K562 (cell line): ENCODE data around the gene PPP1R15A. TPM values are rescaled to one million over a fixed set of nuclear protein-coding genes. Genes with fewer than 3 reads are reported as not detected.
A peak's percentile ranks its signal among the peaks of the same experiment; 100 is the strongest.

Source experiments
- BRCA1 ChIP-seq, 2 experiments: fragments of 450-650 bp in 1 of 2; sonication (generic) in 1 of 2; formaldehyde crosslinking in 1 of 2; IDR thresholded peaks; 2 replicates each; pipeline versions ENCODE4 v1.5.0 to v1.6.1; 2017 to 2020; ENCODE audit warnings: mild to moderate bottlenecking in 1 of 2, missing genetic modification reagents in 1 of 2
- E2F5 ChIP-seq: sonication (generic); formaldehyde crosslinking; IDR thresholded peaks from 2 replicates; pipeline ENCODE4 v1.8.0; 2022; ENCODE audit warnings: mild to moderate bottlenecking, missing genetic modification reagents
- FOS ChIP-seq: IDR thresholded peaks from 3 replicates; pipeline ENCODE4 v1.6.1; 2011; ENCODE audit not compliant: insufficient read length; ENCODE audit errors: extremely low read depth
- FOSL1 ChIP-seq: fragments of 200-800 bp; sonication (Bioruptor generic); conservative IDR thresholded peaks from 2 replicates; pipeline ENCODE4 v1.6.1; 2016; ENCODE audit warnings: missing genetic modification characterization, missing compliant biosample characterization
- GTF2F1 ChIP-seq: IDR thresholded peaks from 2 replicates; pipeline ENCODE4 v1.6.1; 2011; ENCODE audit warnings: low read depth, low read length, improper control_type of control experiment
- JUNB ChIP-seq: fragments of 450-650 bp; formaldehyde crosslinking; conservative IDR thresholded peaks from 2 replicates; pipeline ENCODE4 v1.4.0; 2020; ENCODE audit warnings: mild to moderate bottlenecking
- MBD1 ChIP-seq: fragments of 250-450 bp; sonication (Bioruptor Pico); IDR thresholded peaks from 2 replicates; pipeline ENCODE4 v1.8.0; 2022; ENCODE audit warnings: inconsistent platforms
- MECOM ChIP-seq: fragments of 250-450 bp; sonication (Bioruptor Pico); IDR thresholded peaks from 2 replicates; pipeline ENCODE4 v1.8.0; 2022; ENCODE audit warnings: inconsistent platforms
- NCOR1 ChIP-seq: fragments of 450-650 bp; IDR thresholded peaks from 2 replicates; pipeline ENCODE4 v1.6.1; 2016; ENCODE audit warnings: mild to moderate bottlenecking, moderate library complexity
- PREB ChIP-seq: sonication (generic); formaldehyde crosslinking; IDR thresholded peaks from 2 replicates; pipeline ENCODE4 v1.8.1; 2023; ENCODE audit warnings: mild to moderate bottlenecking, missing genetic modification reagents
- RBBP5 ChIP-seq: fragments of 200-600 bp; sonication (generic); IDR thresholded peaks from 2 replicates; pipeline ENCODE4 v1.6.1; 2012; ENCODE audit warnings: borderline replicate concordance, mild to moderate bottlenecking, low read length, control low read depth, inconsistent platforms; ENCODE audit not compliant: insufficient read depth, poor library complexity, severe bottlenecking
- RBM17 ChIP-seq: fragments of 200-400 bp; formaldehyde crosslinking; IDR thresholded peaks from 2 replicates; pipeline ENCODE4 v1.6.1; 2017; ENCODE audit warnings: low read depth, mild to moderate bottlenecking, low read length, borderline replicate concordance
- SLC30A9 ChIP-seq: fragments of 250-450 bp; sonication (Bioruptor Pico); IDR thresholded peaks from 2 replicates; pipeline ENCODE4 v1.8.0; 2022; ENCODE audit warnings: mild to moderate bottlenecking, moderate library complexity
- SMAD1 ChIP-seq: fragments of 150-350 bp; IDR thresholded peaks from 2 replicates; pipeline ENCODE4 v1.6.1; 2014; ENCODE audit warnings: low read length, low read depth; ENCODE audit not compliant: partially characterized antibody
- SMARCB1 ChIP-seq: IDR thresholded peaks from 2 replicates; pipeline ENCODE4 v1.6.1; 2011; ENCODE audit warnings: improper control_type of control experiment, low read depth; ENCODE audit not compliant: insufficient read length
- SNAPC5 ChIP-seq: fragments of 250-450 bp; sonication (Bioruptor Pico); IDR thresholded peaks from 2 replicates; pipeline ENCODE4 v1.8.0; 2021; ENCODE audit warnings: moderate library complexity, mild to moderate bottlenecking, inconsistent platforms
- TCF3 ChIP-seq: sonication (generic); formaldehyde crosslinking; IDR thresholded peaks from 2 replicates; pipeline ENCODE4 v1.4.0; 2020; ENCODE audit warnings: mild to moderate bottlenecking, missing genetic modification reagents
- YY1 ChIP-seq, 3 experiments: IDR thresholded peaks; 2 replicates each; pipeline ENCODE4 v1.6.1; 2011; ENCODE audit warnings: low read length in 2 of 3, mild to moderate bottlenecking in 2 of 3, moderate library complexity in 2 of 3, borderline replicate concordance in 1 of 3, control low read depth in 1 of 3, low read depth in 1 of 3; ENCODE audit not compliant: insufficient read depth in 3 of 3, insufficient replicate concordance in 2 of 3, control insufficient read depth in 1 of 3, insufficient read length in 1 of 3; ENCODE audit errors: extremely low read depth in 1 of 3
- ZKSCAN1 ChIP-seq: fragments of 150-350 bp; IDR thresholded peaks from 2 replicates; pipeline ENCODE4 v1.6.1; 2016; ENCODE audit warnings: low read depth, low read length
- ZNF146 ChIP-seq: IDR thresholded peaks from one replicate; pipeline ENCODE4 v1.6.1; 2018; ENCODE audit warnings: missing compliant biosample characterization; ENCODE audit not compliant: unreplicated experiment
- ZNF184 ChIP-seq: sonication (generic); formaldehyde crosslinking; IDR thresholded peaks from 2 replicates; pipeline ENCODE4 v1.5.0; 2020; ENCODE audit warnings: missing genetic modification reagents
- ZNF436 ChIP-seq: fragments of 250-450, 450-650 bp; sonication (Bioruptor Pico); formaldehyde crosslinking; IDR thresholded peaks from 2 replicates; pipeline ENCODE4 v1.7.0; 2020; ENCODE audit warnings: mild to moderate bottlenecking
- ZNF740 ChIP-seq, 3 experiments: fragments of 200-800 bp in 1 of 3; sonication (Bioruptor generic) in 1 of 3; sonication (generic) in 1 of 3; formaldehyde crosslinking in 1 of 3; IDR thresholded peaks; 2 replicates each; pipeline versions ENCODE4 v1.6.1 to v1.8.0; 2016 to 2022; ENCODE audit warnings: mild to moderate bottlenecking in 2 of 3, missing compliant biosample characterization in 2 of 3, missing genetic modification characterization in 2 of 3, missing genetic modification reagents in 1 of 3
- polyA plus RNA-seq, 8 experiments: library from polyadenylated mRNA; depleted of rRNA in 4 of 8; stranded (reverse) in 5 of 8; unstranded in 3 of 8; fragments of >200 nt; fragmentation: Nextera tagmentation in 2 of 8; fragmentation: Illumina TruSeq in 1 of 8; extraction: Ambion mirVana in 2 of 8; extraction: Trizol in 1 of 8; gene quantifications; 2 replicates each; pipeline versions ENCODE4 v1.2.1 to v1.2.3, GENCODE V29; 2011 to 2014; ENCODE audit warnings: inconsistent platforms in 1 of 8, missing spikeins in 1 of 8
- total RNA-seq, 7 experiments: library from RNA; depleted of rRNA in 6 of 7; stranded (reverse); fragments of >200 nt in 6 of 7; fragmentation: Illumina TruSeq in 2 of 7; extraction: Trizol in 2 of 7; gene quantifications; 2 replicates each; pipeline versions ENCODE4 v1.2.1 to v1.2.3, GENCODE V29; 2011 to 2021; ENCODE audit warnings: low replicate concordance in 1 of 7

Gene PPP1R15A
- total and polyA plus RNA-seq, 9 of the 15 experiments (the other 6 are each of a cell fraction or from before 2014, with no cell fraction given), result 0.42 to 73.7 (median 44.0) TPM

- TF ChIP-seq SMARCB1 (no peak), PREB (CRISPR knock-in tag) (no peak), RBBP5 (peak; percentile 27), NCOR1 (peak; percentile 74; the same call in 1 of the 2 replicates), ZNF436 (CRISPR knock-in tag) (no peak), ZNF146 (CRISPR knock-in tag) (no peak), SMAD1 (no peak), SNAPC5 (CRISPR knock-in tag) (no peak), MBD1 (no peak), ZNF740 (CRISPR knock-in tag; IDR thresholded peaks at IDR 0.05) (no peak), ZNF740 (tag; IDR thresholded peaks at IDR 0.05) (no peak), JUNB (no peak), BRCA1 (IDR thresholded peaks at IDR 0.05) (no peak), BRCA1 (CRISPR knock-in tag; IDR thresholded peaks at IDR 0.05) (no peak), FOS (no peak), RBM17 (no peak), TCF3 (CRISPR knock-in tag) (peak; percentile 67), SLC30A9 (no peak), MECOM (CRISPR knock-in tag) (no peak), FOSL1 (tag) (no peak), ZKSCAN1 (no peak), YY1 (IDR thresholded peaks at IDR 0.05; ENCODE audit: borderline replicate concordance in 1 of 3, control insufficient read depth in 1 of 3, extremely low read depth in 1 of 3, insufficient read depth in 3 of 3, insufficient read length in 1 of 3, insufficient replicate concordance in 2 of 3, low read depth in 1 of 3, low read length in 2 of 3) (no peak), E2F5 (CRISPR knock-in tag) (no peak), ZNF184 (CRISPR knock-in tag) (no peak), GTF2F1 (no peak)
These were observed 5.0 kb upstream of the PPP1R15A start (continued) for GRCh38 chr19:48867123-48867745.
